ENCODE measurements around the gene PLP2. TPM values are rescaled to one million over a fixed set of nuclear protein-coding genes. Genes with fewer than 3 reads are reported as not detected.

The PLP2 gene
- total and polyA plus RNA-seq, 2 donors, result 18.2 to 299 TPM

DNA sequence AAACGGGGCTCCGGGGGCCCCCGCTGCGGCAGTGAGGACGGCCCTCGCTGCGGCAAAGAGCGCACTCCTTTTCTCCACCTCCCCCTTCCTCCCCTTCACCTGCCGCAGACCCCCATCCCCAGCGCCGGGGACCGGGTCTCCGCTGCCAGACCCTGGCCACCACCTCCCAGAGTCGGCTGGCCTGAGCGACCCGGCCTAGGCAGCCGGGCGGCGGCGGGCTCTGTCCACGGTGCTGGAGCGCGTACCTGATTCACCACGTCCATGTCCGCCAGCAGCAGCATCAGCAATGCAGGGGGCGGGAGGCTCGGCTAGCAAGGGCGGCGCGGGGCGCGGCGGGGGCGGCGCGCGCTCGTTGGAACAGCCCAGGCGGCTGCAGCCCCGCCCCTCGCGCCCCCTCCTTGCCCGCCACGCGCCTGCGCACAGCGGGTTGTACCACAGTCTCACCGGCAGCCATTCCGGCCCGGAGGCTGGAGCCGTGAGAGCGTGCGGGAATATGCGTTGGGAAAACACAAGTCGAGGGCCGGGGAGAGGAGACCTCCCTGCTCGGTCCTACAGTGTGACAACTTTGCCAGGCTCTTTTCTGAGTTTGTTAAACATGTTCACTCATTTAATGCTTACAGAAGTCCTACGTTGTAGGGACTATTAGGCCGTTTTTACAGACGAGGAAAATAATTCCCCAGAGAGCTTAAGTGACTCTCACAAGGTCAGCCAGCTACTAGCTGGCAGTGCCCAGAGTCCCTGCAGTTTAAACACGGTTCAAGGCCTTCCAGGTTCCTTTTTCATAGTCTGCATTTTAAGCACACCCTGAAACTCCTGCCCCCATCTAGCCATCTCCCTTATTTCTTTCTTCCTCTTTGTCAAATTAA is 28.4 kb downstream of the PLP2 start, which contains the start of gene SYP:
Gene SYP, minus strand, starts transcription at position 288 of the 866 bp plus-strand sequence. Its CDS starts 7 bp downstream, at position 281.
- H3K4me3 ChIP-seq (ENCODE audit: low read depth, low read length), result peak within 1 kb of the TSS; percentile 10
- WGBS, result under 1% methylated on average over 59 of the region's 61 CpGs
- H3K4me1 ChIP-seq (ENCODE audit: insufficient read depth), result no peaks in the 10 kb centered on the region
- H3K27ac ChIP-seq (ENCODE audit: low read depth), result no peak within 1 kb of the TSS
- H3K36me3 ChIP-seq (ENCODE audit: insufficient read depth), result no peaks in the 10 kb centered on the region
- DNase-seq (ENCODE audit: extremely low spot score), result peak; percentile 43

DNA sequence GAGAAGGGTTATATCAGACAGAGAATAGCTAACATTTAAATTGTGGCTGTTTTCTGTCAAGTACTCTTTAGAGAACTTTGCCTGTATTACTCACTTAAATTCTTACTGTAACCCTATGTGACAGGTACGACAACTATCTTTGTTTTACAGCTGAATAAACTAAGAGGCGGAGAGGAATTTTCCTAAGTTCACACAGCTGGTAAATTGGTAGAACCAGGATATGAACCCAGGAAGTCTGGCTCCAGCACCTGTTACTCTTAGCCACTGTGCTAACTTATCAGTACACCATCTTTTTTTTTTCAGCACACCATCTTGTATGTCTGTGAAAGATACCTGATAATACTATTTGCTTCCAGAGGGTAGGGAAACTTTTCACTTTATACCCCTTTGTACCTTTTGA is 30.3 kb downstream of the PLP2 start:
- DNase-seq (ENCODE audit: extremely low spot score), result no peak
- Histone ChIP-seq H3K27ac (ENCODE audit: low read depth) (no peak overlapping the region), H3K36me3 (ENCODE audit: insufficient read depth) (no peaks in the 10 kb centered on the region), H3K4me3 (ENCODE audit: low read depth, low read length) (no peak overlapping the region), H3K4me1 (ENCODE audit: insufficient read depth) (no peaks in the 10 kb centered on the region)
- WGBS, result 74% methylated on average over 2 of the region's 2 CpGs

DNA sequence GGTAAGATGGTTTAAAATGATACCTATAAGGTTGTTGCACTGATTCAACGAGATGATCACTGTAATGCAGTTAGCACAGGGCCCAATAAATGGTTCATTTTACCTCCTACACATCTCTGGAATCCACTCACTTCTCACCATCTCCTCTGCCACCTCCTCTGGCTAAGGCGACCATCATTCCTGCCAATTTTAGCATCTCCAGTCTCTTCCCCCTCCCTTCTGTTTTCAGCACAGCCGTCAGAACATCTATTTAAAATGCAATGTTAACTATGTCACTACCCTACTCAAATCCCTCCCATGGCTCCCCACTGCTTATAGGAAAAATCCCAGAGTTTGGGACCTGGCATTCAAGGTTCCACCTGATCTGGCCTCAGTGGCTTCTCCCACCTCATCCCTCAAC is 31.8 kb downstream of the PLP2 start:
- no peaks in the 10 kb centered on the region for H3K36me3 ChIP-seq (ENCODE audit: insufficient read depth)
- no peak for DNase-seq (ENCODE audit: extremely low spot score)
- H3K4me1 ChIP-seq (ENCODE audit: insufficient read depth), result no peaks in the 10 kb centered on the region
- H3K4me3 ChIP-seq (ENCODE audit: low read depth, low read length), result no peak overlapping the region
- H3K27ac ChIP-seq (ENCODE audit: low read depth), result no peak overlapping the region
- WGBS, result 61% methylated on average over 3 of the region's 3 CpGs

DNA sequence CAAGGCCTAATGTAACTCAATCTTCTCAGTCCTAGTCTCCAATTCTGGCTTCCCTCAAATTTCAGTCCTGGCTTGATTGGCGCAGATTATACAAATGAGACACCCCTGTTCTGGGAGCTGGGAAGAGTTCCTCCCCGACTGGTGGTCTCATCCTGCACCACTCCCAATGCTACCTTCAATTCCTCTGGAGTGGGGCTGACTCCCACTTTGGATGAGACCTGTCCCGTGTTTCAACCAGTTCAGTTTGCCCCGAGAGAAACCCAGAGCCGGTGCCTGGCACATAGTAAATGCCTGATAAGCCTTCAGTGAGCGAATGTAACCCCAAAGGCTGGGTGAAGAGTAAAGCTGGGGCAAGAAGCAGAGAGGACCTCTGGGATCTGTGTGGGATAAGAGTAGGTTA is 32.3 kb downstream of the PLP2 start:
- Histone ChIP-seq H3K4me3 (ENCODE audit: low read depth, low read length) (no peak overlapping the region), H3K27ac (ENCODE audit: low read depth) (no peak overlapping the region), H3K36me3 (ENCODE audit: insufficient read depth) (no peaks in the 10 kb centered on the region), H3K4me1 (ENCODE audit: insufficient read depth) (no peaks in the 10 kb centered on the region)
- WGBS, result 86% methylated on average over 6 of the region's 6 CpGs
- DNase-seq (ENCODE audit: extremely low spot score), result no peak

DNA sequence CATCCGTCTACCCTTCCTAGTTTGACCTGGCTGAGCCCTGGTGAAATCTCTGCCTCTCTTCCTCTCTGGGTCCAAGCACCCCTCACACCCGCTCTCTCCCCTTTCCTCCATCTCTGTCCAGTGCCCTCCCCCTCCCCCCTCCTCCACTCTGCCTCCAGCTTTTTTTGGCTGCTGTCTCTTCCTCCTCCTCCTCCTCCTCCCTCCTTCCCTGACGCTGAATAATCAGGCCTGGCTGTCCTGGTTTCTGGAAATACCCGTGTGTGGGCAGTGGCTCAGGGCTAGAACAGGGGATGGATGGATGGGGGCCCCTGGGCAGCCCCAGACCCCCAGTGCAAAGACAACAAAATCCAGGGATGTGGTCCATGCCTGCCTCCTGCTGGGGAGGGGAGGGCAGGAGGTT is 33.0 kb downstream of the PLP2 start:
- 46% methylated on average over 4 of the region's 4 CpGs for WGBS
- no peak overlapping the region for H3K27ac ChIP-seq (ENCODE audit: low read depth)
- H3K4me3 ChIP-seq (ENCODE audit: low read depth, low read length), result no peak overlapping the region
- no peaks in the 10 kb centered on the region for H3K4me1 ChIP-seq (ENCODE audit: insufficient read depth)
- H3K36me3 ChIP-seq (ENCODE audit: insufficient read depth), result no peaks in the 10 kb centered on the region
- DNase-seq (ENCODE audit: extremely low spot score), result no peak

DNA sequence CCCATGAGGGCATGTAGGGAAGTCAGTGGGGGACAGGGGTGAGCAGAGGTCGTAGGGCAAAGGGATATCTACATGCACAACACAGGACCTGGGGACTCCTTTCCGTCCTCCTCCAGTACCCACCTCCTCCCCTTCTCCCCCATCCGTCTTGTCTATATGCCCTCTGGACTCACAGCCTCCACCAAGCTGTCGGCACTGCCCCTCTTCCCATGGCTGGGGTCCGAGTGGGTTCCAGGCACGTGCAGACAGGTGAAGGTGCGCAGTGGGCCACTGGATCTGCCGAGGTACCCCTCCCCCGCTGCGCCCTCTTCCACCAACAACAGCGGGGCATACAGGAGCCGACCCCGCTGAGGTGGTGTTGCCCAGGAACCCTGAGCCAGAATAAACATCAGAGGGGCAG is 33.7 kb downstream of the PLP2 start:
- DNase-seq (ENCODE audit: extremely low spot score), result no peak
- H3K4me3 ChIP-seq (ENCODE audit: low read depth, low read length), result no peak overlapping the region
- H3K36me3 ChIP-seq (ENCODE audit: insufficient read depth), result no peaks in the 10 kb centered on the region
- no peak overlapping the region for H3K27ac ChIP-seq (ENCODE audit: low read depth)
- 84% methylated on average over 13 of the region's 13 CpGs for WGBS
- H3K4me1 ChIP-seq (ENCODE audit: insufficient read depth), result no peaks in the 10 kb centered on the region

DNA sequence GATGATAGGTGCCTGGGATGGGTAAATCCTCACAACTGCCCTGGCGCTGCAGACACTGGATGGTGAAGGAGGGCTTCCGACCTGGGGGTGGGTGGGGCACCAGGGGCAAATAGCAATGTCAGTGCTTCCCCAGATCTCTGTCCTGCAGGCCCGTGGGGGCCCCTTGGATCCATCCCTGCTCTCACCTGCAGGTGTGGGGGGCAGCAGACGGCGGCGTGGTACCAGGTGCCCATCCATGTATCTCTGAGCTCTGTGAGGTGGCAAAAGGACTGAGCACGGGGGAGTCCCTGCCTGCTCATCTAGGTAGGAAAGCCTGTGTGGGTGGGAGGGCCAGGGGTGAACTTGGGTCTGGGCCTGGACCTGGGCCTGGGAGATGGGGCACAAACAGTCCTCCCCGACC is 34.8 kb downstream of the PLP2 start:
- no peaks in the 10 kb centered on the region for H3K36me3 ChIP-seq (ENCODE audit: insufficient read depth)
- no peak overlapping the region for H3K27ac ChIP-seq (ENCODE audit: low read depth)
- no peak overlapping the region for H3K4me3 ChIP-seq (ENCODE audit: low read depth, low read length)
- no peak for DNase-seq (ENCODE audit: extremely low spot score)
- H3K4me1 ChIP-seq (ENCODE audit: insufficient read depth), result no peaks in the 10 kb centered on the region
- 86% methylated on average over 8 of the region's 8 CpGs for WGBS

DNA sequence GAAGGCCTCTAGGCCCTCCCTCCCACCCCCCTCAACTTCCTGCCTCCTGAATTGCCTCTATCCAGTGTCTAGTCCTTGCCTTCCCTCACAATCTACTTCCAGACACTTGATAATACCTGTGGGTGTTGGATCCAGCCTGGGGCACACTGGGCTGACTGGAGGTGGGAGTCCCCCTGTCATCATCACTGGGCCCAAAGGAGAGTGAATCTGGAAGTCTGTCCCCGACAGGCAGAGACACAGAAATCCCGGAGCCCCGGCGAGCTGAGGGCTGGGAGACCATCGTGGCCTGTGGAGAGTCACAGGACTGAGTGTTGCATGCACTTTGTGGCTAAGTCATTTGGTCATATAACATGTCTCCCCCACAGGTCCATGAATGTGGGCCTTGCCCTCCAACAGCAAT is 36.7 kb downstream of the PLP2 start:
- H3K27ac ChIP-seq (ENCODE audit: low read depth), result no peak overlapping the region
- WGBS, result 88% methylated on average over 5 of the region's 5 CpGs
- H3K4me1 ChIP-seq (ENCODE audit: insufficient read depth), result no peaks in the 10 kb centered on the region
- DNase-seq (ENCODE audit: extremely low spot score), result no peak
- H3K4me3 ChIP-seq (ENCODE audit: low read depth, low read length), result no peak overlapping the region
- H3K36me3 ChIP-seq (ENCODE audit: insufficient read depth), result no peaks in the 10 kb centered on the region

DNA sequence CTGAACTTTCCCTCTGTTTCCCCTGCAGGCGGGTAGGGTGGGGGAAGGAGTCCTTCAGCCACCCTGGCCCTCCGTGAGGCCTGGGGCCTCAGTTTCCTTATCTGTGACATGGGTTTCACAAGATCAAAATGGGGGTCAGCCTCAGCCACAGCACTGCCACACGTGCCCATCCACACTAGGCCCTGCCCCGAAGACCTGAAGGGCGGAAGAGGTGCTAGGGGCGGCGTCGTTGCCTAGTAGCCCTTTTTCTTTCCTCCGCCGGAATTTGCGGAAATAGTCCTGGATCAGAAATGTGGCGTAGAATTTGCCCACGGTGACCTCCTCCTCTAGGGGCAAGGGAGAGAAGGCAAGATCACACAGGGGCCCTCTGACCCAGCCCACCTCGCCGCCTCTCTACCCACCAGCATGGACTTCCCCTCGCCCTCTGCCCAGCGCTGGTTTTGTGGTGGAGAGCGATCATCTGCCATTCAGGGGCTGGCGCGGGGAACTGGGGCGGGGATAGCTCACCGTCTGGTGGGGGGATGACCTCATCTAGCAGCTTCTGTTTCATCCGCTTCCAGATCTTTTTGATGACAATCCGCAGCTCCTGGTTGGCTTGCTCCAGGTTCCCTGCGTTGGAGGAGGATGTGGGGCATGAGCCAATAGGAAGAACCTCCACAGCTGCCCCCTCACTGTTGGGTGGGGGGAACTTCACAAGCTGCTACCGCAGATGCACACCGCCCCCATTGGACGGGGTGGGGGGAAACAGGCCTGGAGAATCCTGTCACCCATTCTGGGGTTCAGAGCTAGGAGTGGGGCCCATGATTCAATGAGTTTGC is 37.9 kb downstream of the PLP2 start:
- Histone ChIP-seq H3K4me3 (ENCODE audit: low read depth, low read length) (no peak overlapping the region), H3K4me1 (ENCODE audit: insufficient read depth) (no peaks in the 10 kb centered on the region), H3K27ac (ENCODE audit: low read depth) (no peak overlapping the region), H3K36me3 (ENCODE audit: insufficient read depth) (no peaks in the 10 kb centered on the region)
- DNase-seq (ENCODE audit: extremely low spot score), result no peak
- WGBS, result 22% methylated on average over 28 of the region's 28 CpGs

DNA sequence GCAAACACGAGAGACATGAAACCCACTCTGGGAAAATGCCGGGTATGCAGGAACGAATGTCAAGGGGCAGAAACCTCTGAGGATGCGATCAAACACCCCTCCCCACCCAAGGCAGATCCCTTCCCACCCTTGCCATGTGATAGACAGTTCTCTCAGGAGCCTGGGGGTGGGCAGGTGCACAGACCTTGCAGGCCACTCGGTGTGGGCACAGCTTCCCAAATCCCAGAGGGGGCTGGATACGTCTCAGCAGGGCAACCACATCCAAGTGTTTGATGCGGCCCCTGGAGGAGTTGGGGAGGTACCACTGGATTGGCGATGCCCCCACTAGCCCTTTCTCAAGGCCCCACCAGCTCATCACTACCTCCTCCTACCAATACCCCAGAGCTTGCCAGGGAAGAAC is 38.7 kb downstream of the PLP2 start:
- Histone ChIP-seq H3K36me3 (ENCODE audit: insufficient read depth) (no peaks in the 10 kb centered on the region), H3K4me1 (ENCODE audit: insufficient read depth) (no peaks in the 10 kb centered on the region), H3K27ac (ENCODE audit: low read depth) (no peak overlapping the region), H3K4me3 (ENCODE audit: low read depth, low read length) (no peak overlapping the region)
- DNase-seq (ENCODE audit: extremely low spot score), result no peak
- WGBS, result 74% methylated on average over 8 of the region's 8 CpGs

DNA sequence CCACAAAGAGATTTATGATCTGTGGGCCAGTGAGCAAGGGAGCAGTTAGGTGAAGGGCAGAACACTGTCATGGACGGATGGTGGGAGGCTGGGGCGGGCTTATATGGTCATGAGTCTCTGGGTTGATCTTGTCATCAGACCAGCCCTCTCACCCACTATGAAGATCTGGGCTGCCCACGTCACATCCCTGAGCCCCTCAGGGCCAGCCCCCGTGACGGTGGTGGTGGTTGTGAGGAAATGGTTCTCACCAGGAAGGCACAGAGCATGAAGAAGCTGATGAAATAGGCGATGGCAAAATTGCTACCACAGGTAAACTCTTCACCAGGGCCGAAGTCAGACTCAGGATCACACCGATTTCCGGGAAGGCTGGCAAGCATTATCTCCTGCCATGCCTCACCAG is 39.4 kb downstream of the PLP2 start:
- DNase-seq (ENCODE audit: extremely low spot score), result no peak

DNA sequence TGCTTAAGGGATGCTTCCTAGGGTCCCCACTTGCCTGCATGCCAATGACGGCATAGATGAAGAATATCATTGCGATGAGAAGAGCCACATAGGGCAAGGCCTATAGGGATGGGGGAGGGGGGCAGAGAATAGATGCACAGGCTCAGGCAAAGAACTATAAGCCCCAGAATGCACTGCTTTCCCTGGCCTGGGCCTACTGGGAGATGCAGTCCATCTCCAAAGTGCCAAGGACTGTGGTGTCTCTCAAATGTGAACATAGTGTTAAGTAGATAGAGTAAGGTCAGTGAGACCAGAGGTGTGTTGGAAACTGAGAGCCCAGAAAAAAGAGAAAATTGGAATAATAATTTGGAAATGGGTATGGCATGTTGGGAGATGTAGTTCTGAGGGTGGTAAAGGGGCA is 40.5 kb downstream of the PLP2 start:
- Histone ChIP-seq H3K4me1 (ENCODE audit: insufficient read depth) (no peaks in the 10 kb centered on the region), H3K27ac (ENCODE audit: low read depth) (no peak overlapping the region), H3K4me3 (ENCODE audit: low read depth, low read length) (no peak overlapping the region), H3K36me3 (ENCODE audit: insufficient read depth) (no peaks in the 10 kb centered on the region)
- no peak for DNase-seq (ENCODE audit: extremely low spot score)
- 90% methylated on average over 2 of the region's 2 CpGs for WGBS

More for the DNA sequence above, 39.4 kb downstream of the PLP2 start:
- no peak overlapping the region for H3K27ac ChIP-seq (ENCODE audit: low read depth)
- WGBS, result 85% methylated on average over 9 of the region's 9 CpGs
- H3K36me3 ChIP-seq (ENCODE audit: insufficient read depth), result no peaks in the 10 kb centered on the region
- H3K4me1 ChIP-seq (ENCODE audit: insufficient read depth), result no peaks in the 10 kb centered on the region
- H3K4me3 ChIP-seq (ENCODE audit: low read depth, low read length), result no peak overlapping the region

DNA sequence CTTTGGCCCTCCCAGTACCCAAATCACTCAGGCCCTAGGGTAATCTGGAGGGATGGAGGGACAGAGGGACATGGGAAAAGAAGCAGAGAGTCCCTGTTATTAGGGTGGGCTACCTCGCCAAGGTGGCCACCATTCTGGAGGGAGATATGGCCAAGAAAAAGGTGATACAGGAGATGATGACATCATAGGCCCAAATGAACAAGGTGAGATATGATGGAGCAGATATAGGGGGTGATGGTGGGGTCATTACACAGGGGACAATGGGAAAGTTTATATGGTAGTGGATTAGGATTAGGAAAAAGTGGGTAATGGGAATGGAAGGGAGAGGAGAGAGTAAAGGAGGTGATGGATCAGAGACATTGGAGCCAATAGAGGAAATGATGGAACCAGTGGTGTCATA is 41.2 kb downstream of the PLP2 start:
- no peak for DNase-seq (ENCODE audit: extremely low spot score)
- Histone ChIP-seq H3K36me3 (ENCODE audit: insufficient read depth) (no peaks in the 10 kb centered on the region), H3K27ac (ENCODE audit: low read depth) (no peak overlapping the region), H3K4me3 (ENCODE audit: low read depth, low read length) (no peak overlapping the region), H3K4me1 (ENCODE audit: insufficient read depth) (no peaks in the 10 kb centered on the region)
- WGBS, result 79% methylated on average over 1 of the region's 1 CpG

DNA sequence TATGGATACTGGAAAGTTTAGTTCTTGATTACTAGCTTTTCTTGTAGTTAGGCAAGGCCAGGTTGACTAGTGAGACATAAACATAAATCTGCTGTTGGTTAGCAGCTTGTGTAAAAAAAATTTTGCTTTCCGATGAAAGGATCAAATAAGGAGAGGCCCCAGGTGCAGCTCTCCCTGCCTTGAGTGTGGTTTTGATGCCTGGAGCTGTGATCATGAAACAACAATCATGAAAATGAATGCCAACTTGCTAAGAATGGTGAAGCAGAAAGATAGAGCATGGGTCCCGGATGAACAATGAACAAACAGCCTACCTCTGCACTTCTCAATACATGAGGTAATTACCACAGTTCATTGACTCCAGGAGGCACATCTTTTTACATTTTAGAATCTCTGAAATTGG is 42.7 kb downstream of the PLP2 start:
- DNase-seq (ENCODE audit: extremely low spot score), result no peak
- WGBS, result 77% methylated on average over 2 of the region's 2 CpGs
- H3K4me1 ChIP-seq (ENCODE audit: insufficient read depth), result no peaks in the 10 kb centered on the region
- H3K36me3 ChIP-seq (ENCODE audit: insufficient read depth), result no peaks in the 10 kb centered on the region
- no peak overlapping the region for H3K4me3 ChIP-seq (ENCODE audit: low read depth, low read length)
- H3K27ac ChIP-seq (ENCODE audit: low read depth), result no peak overlapping the region

All from urinary bladder (tissue), 4 donors.